NCI-H345 (cell line): ENCODE results near the gene FMNL1.
"Not testable (repeated sequence)": the region's sequence is repeated elsewhere in the genome, so short reads cannot be mapped to it uniquely, and the experiment has no call there.

Source experiments
- DNase-seq: peaks from one replicate; lab custom pipeline; 2025; lab: John Stamatoyannopoulos, UW

The FMNL1 gene

DNA sequence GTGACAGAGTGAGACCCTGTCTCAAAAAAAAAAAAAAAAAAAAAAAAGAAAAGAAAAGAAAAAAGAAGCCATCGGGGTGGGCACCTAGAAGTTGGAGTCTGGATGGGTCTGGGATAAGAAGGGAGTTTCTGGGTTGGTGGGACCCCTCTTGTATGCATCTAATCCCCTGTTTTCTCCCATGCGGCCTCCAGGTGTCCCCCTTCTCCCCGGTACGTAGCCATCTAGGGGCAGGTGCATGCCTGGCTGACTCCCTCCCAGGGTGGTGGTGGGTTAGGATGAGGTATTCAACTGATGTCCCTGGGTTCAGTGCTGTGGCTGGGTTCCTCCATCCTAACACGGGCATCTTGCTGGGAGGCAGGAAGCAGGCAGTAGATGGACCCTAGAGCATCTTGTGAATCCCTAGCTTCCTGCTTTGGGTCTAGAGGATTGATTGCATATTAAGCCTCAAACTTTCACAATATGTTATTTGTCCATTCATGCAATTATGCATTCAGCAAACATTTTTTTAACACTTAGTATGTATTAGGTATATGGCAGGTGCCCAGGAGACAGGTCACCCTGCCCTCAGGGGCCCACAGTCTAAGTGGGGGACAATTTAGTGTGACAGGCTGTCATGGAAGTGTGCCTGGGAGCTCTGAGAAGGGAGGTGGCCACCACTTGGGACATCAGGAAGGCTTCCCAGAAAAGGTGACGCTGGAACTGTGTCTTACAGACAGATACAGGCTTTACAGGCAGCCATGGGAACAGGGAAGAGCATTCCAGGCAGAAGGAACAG, 13.1 kb downstream of the FMNL1 start:
- peak; percentile 63 for DNase-seq

DNA sequence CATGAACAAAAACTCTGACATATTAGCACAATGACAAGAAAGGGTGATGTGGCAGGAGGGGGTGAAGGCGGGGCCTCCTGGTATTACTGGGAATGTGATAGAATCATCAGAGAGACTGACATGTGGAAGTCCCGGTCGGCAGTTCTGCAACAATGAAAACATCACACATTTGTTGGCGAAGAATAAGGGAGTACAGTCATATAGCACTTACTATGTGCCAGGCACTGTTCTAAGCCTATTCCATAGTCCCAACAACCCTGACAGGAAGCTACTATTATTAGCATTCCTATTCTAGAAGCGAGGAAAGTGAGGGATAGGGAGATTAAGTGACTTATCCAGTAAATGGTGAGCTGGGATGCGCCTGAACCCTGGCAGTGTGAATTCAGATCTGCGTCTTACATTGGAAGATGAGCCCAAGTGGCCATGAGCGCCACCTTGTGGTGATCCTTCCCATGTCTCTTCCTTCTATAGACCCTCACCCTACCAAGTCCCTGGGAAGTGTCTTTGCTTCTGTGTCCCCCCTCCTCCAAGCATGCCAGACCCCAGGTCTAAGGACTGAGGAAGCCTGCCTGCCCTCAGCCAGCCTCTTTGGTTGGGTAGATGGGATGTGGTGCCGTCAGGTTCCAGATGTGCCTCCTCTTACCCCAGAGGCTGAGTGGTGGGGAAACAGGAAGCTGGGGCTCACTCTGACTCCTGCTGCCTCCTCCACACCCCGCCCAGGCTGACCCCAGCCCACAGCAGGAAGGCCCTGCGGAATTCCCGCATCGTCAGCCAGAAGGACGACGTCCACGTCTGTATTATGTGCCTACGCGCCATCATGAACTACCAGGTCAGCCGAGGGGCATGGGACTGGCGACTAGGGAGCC, 14.0 kb downstream of the FMNL1 start:
- peak; percentile 68 for DNase-seq

DNA sequence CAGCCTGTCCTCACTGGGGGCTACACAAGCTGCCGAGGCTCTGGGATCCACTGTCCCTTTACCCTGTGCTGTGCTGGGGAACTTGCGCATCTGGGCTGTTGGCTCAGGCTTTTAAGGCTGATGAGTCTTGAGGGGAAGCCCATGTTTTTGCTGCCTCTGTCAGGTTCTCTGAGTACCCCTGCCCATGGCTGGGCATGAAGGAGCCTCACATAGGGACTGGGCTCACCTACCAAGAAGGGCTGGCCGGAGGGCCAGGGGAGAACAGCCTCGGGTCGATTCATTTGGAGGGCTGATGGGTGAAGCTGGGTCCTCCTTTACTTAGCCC, 14.6 kb downstream of the FMNL1 start:
- DNase-seq = no peak

DNA sequence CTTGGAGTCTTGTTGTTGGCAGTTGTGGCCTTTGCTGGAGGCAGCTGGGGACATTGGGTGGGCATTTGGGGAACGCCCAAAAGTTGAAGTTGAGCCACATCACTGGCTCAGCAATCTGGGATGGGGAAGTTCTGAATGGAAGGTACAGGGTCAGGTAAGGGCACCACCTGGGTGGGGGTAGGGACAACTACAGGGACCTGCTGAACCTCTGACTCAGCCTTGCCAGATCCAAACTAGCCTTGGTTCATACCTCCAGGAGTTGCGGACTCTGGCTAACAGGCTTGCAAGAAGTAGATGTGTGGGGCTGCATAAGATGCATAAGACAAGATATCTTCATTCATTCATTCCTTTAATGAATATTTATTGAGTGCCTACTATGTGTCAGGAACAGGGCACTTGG, 16.0 kb downstream of the FMNL1 start:
- no peak for DNase-seq

DNA sequence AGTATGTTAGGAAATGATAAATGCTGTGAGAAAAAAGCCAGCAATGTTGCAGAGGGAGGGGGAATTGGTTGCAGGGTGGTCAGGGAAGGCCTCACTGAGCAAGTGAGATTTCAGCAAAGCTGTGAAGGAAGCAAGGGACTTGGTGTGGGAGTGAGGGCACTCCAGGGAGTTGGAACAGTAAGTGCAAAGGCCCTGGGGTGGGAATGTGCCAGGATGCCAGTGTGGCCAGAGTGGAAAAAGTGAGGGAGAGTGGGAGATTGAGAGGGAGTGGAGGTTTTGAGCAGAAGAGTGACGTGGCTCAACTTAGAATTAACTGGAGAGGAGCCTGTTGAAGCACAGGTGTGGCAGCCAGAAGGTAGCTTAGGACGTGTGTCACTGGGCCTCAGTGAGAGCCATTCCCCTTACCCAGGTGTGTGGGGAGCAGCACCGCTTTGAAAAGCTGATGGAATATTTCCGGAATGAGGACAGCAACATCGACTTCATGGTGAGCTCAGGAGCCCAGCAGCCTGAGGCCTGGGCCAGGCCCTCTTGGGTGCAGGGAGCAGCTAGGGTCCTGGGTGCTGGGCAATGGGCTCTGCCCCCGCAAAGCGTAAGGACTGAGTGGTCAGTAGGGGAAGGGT, 16.6 kb downstream of the FMNL1 start:
- DNase-seq = no peak

DNA sequence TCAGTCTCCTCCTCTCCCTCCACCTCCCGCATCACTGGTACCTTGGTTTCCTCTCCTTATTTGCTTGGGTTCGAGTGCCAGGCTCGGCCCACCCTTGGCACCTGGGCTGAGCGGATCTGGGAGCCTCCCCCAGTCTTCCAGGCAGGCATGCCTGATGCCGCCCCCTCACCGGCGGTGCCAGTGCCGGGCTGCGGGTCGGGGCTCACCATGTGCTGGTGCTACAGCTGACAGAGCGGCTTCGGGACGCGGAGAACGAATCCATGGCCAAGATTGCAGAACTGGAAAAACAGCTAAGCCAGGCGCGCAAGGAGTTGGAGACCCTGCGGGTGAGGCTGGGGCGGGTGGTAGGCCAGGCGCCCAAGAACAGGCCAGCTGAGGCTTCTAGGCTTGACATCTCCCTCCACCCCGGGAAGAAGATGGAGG, 19.2 kb downstream of the FMNL1 start:
- DNase-seq = no peak

DNA sequence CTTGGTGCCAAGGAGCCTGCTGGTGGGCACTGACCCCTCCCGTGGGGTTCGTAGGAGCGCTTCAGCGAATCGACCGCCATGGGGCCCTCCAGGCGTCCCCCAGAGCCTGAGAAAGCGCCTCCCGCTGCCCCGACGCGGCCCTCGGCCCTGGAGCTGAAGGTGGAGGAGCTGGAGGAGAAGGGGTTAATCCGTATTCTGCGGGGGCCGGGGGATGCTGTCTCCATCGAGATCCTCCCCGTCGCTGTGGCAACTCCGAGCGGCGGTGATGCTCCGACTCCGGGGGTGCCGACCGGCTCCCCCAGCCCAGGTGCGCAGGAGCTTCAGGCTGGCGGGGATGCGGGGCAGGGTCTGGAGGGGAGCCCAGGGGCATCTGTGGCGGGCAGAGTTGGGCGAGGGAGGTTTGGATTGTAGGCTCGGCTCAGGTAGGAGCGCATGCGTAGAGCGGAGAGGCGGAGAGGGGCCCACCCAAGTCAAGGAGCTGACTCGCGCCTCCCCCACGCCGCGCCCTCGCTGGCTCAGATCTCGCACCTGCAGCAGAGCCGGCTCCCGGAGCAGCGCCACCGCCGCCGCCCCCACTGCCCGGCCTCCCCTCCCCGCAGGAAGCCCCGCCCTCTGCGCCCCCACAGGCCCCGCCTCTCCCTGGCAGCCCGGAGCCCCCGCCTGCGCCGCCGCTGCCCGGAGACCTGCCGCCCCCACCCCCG, 19.8 kb downstream of the FMNL1 start:
- peak; percentile 84 for DNase-seq

DNA sequence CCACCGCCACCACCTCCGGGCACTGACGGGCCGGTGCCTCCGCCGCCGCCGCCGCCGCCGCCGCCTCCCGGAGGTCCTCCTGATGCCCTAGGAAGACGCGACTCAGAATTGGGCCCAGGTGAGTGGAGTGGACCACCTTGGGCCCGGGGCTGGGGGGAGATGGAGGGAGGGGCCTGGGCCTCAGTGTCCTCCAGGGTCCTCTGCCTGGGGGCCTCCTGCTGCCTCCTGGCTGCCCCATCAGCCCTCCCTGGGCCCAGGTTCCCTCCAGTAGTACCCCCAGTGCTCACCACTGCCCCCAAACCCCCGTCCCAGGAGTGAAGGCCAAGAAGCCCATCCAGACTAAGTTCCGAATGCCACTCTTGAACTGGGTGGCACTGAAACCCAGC, 20.3 kb downstream of the FMNL1 start:
- DNase-seq = no peak

DNA sequence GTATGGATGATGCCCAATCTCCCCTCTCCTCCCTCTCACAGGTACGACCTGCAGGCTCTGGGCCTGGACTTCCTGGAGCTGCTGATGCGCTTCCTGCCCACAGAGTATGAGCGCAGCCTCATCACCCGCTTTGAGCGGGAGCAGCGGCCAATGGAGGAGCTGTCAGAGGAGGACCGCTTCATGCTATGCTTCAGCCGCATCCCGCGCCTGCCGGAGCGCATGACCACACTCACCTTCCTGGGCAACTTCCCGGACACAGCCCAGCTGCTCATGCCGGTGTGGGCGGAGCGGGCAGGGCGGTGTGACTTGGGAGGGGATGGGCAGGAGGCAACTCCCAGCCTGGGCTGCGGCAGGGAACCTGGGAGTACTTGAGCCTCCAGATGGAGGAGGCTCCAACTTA, 22.1 kb downstream of the FMNL1 start:
- DNase-seq = no peak

DNA sequence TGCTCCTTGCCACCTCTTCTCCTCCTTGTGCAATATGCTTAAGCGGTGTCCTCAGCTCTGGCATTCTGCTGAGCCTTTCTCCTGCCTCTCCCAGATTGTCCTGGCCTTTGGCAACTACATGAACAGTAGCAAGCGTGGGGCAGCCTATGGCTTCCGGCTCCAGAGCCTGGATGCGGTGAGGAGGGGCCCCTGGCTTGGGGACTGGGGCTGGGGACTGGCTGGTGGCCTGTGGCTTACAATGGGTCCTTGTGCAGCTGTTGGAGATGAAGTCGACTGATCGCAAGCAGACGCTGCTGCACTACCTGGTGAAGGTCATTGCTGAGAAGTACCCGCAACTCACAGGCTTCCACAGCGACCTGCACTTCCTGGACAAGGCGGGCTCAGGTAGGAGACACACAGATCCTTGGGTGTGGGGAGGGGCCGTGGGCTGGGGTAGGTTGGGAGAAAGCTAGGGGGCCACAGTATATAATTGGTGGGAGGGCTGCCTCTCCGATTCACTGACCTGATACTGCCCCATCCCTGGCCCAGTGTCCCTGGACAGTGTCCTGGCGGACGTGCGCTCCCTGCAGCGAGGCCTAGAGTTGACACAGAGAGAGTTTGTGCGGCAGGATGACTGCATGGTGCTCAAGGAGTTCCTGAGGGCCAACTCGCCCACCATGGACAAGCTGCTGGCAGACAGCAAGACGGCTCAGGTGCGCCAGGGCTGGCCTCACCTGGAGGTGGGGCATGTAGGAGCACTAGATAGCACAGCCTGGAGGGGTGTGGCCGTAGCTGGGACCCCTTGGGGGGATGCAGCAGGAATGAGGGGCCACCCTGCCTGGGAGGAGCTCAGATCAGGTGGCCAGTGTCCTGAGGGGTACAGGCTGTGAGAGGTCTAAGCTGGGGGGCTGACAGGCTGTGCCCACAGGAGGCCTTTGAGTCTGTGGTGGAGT, 23.3 kb downstream of the FMNL1 start:
- DNase-seq = no peak

DNA sequence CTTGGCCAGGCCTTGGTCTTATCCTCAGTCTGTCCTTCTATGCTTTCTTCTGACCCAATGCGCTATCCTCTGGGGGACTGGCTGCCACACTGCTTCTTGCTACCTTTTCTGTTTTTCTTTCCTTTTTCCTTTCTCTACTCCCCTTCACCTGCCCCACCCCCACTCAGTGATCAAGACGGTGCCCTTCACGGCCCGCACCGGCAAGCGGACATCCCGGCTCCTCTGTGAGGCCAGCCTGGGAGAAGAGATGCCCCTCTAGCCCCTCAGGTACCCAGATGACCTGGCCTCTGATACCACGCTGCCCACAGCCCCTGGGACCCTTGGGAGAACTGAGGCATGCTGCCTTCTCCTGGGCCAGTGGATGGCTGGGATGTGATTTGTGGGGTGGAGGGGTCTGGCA, 24.7 kb downstream of the FMNL1 start:
- no peak for DNase-seq

DNA sequence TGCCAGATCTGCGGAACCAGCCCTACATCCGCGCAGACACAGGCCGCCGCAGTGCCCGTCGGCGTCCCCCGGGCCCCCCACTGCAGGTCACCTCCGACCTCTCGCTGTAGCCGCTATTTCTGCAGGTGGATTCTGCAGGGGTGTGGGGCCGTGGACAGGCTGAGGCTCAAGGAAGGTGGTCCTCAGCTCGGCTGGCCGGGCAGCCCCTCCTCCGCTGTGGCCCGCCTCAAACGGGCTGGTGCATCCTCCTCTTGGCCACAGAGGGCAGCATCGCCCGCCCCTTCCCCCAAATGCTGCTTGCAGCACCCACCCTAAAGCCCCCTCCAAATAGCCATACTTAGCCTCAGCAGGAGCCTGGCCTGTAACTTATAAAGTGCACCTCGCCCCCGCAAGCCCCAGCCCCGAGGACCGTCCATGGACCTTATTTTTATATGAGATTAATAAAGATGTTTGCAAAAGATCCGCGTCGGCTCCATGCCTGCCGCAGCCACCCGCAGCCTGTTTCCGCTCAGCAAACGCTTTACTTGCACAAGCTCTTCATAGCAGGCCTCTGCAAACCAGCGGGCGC, 25.3 kb downstream of the FMNL1 start:
- DNase-seq = peak; percentile 67

DNA sequence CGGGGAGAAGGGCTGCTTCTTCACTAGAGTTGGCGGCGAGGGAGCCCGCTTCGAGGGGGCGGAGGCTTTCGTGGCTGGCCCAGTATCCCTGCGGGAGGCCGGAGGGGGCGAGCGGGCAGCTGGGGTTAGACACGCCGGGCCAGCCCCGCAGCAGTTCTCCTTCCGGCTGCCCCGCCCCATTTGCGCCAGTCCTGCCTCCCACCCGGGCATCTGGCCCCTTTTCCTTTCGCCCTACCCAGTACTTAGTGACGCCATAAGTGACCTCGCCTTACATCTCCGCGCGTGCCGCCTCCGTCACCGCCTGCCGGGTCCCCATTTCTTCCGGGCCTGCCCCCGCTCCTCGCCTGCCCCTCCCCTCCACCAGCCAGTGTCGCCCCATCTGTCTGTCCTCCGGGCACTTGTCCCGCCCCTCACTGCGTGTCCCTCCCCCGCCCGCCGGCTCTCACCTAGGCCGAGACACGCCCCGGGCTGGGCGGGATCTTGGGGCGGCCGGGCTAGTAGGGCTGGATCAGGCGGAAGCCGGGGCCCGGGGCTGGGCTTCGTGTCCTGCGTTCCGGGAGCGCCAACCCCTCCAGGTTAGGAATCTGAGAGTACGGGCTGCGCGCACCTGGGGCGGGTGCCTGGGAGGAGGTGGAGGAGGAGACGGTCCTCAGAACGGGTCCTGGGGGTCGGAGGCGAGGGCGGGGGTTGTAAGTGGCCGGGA, 25.9 kb downstream of the FMNL1 start:
- peak; percentile 98 for DNase-seq

DNA sequence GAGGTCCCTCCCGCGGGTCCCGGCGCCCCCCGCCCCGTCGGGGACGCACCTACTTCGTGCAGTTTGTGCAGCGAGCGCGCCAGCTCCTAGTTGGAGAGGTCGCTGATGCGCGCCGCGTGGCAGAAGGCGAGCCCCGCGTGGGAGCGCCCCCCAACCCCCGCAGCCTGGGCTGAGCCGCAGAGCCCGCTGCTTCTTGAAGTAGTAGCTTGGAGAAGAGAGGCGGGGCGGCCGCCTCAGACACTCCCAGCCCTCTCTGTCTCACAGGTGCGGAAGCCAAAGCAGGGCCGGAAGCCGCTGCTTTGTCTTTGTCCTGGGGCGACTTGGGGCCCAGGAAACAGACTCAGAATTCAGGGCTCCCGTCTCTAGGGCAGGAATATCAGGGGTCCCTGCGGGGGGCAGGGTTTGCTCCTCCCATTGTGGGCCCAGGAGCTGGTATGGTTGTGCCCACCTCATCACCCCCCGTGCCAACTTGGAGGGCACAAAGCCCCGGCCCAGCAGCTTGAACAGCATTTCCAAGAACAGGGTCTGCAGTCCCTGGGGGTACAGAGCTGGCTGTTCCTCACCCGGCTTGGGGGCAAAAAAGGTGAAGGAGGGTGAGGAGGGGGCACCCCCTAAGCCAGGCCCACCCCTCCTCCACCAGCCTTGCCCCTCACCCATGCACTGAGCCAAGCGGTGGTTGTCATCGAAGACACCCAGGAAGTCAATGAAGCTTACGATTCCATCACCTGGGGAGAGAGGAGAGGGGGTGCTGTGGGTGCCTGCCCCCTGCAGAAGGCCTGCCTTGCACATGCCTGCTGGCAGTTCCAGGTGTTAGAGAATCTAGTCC, 26.7 kb downstream of the FMNL1 start:
- peak; percentile 59 for DNase-seq

DNA sequence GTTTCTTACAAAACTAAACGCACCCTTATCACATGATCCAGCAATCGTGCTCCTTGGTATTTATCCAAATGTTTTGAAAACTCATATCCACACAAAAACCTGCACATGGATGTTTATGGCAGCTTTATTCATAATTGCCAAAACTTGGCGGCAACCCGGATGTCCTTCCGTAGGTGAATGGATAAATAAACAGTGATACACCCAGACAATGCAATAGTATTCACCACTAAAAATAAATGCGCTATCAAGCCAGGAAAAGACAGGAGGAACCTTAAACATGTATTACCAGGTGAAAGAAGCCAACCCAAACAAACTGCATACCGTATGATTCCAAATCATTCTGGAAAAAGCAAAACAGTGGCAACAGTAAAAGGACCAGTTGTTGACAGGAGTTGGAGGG, 30.2 kb downstream of the FMNL1 start:
- DNase-seq = no peak

DNA sequence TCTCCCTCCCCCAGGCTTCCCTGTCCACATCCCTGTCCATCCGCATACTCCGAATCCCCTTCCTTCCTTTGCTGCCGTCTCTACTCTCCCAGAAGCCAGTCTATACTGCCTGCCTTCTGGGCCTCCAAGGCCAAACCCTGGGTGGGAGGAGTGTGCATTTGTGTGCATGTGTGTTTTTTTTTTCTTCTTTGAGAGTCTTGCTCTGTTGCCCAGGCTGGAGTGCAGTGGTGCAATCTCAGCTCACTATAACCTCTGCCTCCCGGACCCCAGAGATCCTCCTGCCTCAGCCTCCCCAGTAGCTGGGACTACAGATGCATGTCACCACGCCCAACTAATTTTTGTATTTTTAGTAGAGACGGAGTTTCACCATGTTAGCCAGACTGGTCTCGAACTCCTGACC, 31.6 kb downstream of the FMNL1 start:
- not testable (repeated sequence) for DNase-seq

DNA sequence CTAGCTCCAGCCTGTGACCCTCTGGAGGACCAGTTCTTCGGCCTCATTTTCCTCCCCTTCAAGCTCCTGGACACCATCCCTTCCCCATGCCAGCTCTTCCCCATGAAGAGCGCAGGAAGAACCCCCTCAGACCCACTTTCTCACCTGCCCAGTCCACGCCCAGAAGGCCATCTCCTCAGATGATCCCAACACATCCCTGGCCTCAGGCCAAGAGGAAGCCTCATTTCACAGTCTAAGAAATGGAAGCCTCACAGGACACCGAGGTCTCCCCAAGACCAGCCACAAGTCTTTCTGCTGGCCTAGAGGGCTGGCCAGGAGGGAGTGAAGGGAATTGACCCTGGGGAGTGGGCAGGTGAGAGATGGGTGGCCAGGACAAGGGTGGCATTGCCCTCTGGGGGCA, 32.2 kb downstream of the FMNL1 start:
- no peak for DNase-seq

DNA sequence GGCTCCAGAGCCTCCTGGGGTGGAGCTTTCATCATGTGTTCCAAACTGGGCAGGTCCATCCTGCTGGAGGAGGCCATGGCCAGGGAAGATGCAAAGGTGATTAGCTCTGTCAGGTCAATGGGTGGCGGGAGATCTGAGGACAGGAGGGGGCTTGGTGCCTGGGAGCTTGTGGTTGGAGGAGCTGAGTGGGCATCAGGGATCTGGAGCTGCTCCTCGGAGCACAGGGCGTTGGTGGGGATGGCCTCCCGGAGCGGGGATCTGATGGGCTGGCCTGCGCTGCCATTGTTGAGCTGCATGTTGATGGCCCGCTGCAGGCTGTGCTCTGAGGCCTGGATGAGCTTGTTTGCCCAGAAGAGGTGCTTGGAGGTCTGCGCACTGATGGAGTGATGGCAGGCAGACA, 33.7 kb downstream of the FMNL1 start:
- no peak for DNase-seq
